ENCODE results near the gene CENPM. TPM values are rescaled to one million over a fixed set of nuclear protein-coding genes. Genes with fewer than 3 reads are reported as not detected.
A peak's percentile ranks its signal among the peaks of the same experiment; 100 is the strongest.

Gene CENPM
- total RNA-seq, 1 donor from 2014 or later: 9.8 TPM

DNA sequence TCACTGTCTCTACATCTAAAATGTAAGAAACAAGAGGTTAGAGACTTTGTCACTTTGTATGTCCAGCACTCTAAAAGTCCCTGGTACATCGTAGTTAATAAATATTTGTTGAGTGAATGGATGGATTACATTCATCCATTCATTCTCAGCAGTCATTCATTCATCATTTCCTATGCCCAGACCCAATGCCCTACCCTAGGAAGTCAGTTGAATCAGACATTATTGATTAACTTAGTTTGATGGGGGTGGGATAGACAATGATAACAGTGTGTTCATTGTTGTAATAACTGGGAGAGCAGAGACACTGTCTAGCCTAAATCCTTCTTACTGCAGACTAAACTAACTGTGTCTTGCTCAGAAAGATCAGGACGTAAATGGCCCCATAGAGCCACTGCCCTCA is 1.2 kb upstream of the CENPM start:
- Histone ChIP-seq H3K27me3 (ENCODE audit: control insufficient read depth, insufficient read depth, low read length) (no peaks in the 10 kb centered on the region), H3K4me3 (ENCODE audit: low read depth, low read length) (no peak overlapping the region), H3K36me3 (ENCODE audit: control insufficient read depth, insufficient read depth, low read length) (peaks cover 2% of the 10 kb centered on the region)
- TF ChIP-seq, protein P1, sequence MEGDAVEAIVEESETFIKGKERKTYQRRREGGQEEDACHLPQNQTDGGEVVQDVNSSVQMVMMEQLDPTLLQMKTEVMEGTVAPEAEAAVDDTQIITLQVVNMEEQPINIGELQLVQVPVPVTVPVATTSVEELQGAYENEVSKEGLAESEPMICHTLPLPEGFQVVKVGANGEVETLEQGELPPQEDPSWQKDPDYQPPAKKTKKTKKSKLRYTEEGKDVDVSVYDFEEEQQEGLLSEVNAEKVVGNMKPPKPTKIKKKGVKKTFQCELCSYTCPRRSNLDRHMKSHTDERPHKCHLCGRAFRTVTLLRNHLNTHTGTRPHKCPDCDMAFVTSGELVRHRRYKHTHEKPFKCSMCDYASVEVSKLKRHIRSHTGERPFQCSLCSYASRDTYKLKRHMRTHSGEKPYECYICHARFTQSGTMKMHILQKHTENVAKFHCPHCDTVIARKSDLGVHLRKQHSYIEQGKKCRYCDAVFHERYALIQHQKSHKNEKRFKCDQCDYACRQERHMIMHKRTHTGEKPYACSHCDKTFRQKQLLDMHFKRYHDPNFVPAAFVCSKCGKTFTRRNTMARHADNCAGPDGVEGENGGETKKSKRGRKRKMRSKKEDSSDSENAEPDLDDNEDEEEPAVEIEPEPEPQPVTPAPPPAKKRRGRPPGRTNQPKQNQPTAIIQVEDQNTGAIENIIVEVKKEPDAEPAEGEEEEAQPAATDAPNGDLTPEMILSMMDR (IDR thresholded peaks at IDR 0.05; ENCODE audit: insufficient read depth, low read length, poor library complexity, severe bottlenecking): no peak
- DNase-seq (ENCODE audit: low read depth): no peak

DNA sequence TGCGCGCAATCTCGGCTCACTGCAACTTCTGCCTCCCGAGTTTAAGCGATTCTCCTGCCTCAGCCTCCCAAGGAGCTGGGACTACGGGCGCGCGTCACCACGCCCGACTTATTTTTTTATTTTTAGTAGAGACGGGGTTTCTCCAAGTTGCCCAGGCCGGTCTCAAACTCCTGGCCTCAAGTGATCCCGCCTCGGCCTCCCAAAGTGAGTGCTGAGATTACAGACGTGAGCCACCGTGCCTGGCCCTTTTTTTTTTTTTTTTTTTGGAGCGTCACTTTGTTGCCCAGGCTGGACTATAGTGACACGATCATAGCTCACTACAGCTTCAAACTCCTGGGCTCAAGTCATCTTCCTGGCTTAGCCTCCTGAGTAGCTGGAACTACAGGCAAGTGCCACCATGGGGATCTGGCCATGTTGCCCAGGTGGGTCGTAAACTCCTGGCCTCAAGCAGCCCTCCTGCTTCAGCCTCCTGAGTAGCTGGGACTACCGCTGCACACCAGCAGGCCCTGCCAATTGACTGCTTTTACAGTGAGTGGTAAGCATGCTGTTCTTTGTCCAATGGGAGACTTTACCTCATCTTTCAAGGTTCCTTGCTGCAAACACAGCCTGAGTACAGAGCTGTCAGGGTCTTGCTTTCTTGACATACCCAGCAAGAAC is 600 bp upstream of the CENPM start:
- Histone ChIP-seq H3K27me3 (ENCODE audit: control insufficient read depth, insufficient read depth, low read length) (no peaks in the 10 kb centered on the region), H3K4me3 (ENCODE audit: low read depth, low read length) (peak overlapping the region; percentile 66), H3K36me3 (ENCODE audit: control insufficient read depth, insufficient read depth, low read length) (peaks cover 2% of the 10 kb centered on the region)
- no peak for DNase-seq (ENCODE audit: low read depth)
- TF ChIP-seq, protein P1 (IDR thresholded peaks at IDR 0.05; ENCODE audit: insufficient read depth, low read length, poor library complexity, severe bottlenecking): no peak

DNA sequence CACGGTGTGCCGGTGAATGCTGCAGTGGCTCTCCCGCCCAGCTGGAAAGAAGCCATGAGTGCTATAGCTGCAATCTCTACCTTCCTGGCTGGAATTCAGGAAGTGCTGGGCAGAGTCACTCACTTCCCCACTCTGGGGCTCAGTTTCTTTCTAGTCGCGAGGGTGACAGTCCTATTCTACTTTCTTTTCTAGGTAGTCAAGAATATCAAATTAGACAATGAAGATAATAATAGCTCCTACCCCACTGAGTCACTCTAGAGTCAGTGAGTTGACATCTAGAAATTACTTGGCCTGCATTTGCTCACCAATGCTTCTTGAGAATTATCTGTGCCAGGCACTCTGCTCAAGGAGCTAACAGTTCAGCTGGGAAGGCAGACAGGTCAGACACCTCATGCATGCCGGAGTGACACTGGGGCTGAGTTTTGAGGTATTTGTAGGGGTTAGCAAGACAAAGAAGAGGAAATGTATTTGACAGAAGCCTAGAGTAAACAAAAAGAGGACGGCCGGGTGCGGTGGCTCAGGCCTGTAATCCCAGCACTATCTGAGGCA is 3.2 kb downstream of the CENPM start:
- Histone ChIP-seq H3K4me3 (ENCODE audit: low read depth, low read length) (no peak overlapping the region), H3K27me3 (ENCODE audit: control insufficient read depth, insufficient read depth, low read length) (no peaks in the 10 kb centered on the region), H3K36me3 (ENCODE audit: control insufficient read depth, insufficient read depth, low read length) (peaks cover 2% of the 10 kb centered on the region)
- TF ChIP-seq, protein P1 (IDR thresholded peaks at IDR 0.05; ENCODE audit: insufficient read depth, low read length, poor library complexity, severe bottlenecking): no peak
- DNase-seq (ENCODE audit: low read depth): no peak

DNA sequence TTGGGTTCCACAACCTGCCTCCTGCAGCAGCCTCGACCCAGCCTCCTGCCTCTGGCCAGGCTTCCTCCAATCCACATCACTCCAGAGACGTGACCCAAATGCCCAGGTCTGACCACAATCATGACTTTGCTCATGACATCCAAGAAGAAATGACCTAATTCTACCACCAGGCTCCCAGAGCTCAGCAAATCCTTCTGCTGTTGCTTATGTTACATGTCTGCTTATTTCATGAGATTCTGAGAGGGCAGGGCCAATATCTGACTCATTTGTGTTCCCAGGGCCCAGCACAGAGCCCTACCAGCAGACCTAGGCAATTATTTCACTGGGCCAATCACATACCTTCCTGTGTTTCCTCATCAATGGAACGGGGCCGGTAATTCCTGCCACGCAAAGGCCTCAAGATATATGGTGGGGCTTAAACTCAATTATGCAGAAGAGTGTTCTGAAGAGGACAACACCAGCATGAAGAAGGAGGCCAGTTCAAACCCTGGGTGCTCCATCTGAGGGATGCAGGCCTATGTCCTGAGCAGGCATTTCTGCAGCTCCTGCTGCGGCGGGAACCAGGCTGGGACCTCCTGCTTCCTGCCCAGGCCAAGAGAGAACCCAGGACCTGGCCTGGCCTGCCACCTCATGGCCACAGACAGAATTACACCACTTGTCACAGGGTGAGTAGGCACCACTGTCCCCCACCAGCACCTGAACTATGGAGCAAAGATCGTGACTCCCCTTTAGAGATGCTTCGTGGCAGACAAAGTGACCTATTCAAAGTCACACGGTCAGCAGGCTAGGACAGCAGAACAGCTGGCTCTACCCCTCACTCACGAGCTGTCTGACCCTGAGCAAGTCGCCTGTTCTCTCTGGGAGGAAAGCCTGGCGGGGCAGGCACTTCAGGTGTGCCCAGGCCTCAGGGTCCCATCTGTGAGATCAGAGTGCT is 5.9 kb downstream of the CENPM start:
- no peak for DNase-seq (ENCODE audit: low read depth)
- TF ChIP-seq, protein P1 (IDR thresholded peaks at IDR 0.05; ENCODE audit: insufficient read depth, low read length, poor library complexity, severe bottlenecking): peak; percentile 84

DNA sequence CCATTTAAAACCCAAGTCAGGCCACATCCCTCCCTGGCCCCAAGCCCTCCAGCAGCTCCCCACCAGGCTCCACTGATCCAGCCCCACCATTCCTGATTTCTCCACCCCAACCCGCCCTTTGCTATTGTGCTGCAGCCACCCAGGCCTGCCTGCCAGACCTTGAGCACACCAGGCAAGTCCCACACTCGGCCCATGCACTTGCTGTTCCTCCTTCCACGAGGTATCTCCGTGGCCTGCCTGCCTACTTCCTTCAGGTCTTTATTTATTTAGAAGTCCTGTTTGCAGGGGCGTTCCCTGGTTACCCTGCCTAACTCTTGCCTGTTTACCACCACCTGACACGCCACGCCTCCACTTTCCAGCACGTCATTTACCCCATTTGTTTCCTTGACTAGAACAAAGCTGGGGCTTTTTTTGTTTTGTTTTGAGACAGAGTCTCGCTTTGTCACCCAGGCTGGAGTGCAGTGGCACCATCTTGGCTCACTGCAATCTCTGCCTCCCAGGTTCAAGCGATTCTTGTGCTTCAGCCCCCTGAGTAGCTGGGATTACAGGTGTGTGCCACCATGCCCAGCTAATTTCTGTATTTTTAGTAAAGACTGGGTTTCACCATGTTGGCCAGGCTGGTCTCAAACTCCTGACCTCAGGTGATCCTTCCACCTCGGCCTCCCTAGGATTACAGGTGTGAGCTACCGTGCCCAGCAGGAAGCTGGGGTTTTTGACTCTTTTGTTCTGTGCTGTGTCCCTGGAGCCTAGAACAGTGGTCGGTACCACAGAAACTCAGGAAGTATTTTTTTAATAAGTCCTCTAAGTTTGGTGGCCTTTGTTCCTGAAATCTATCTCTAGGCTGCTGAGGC is 6.7 kb downstream of the CENPM start:
- DNase-seq (ENCODE audit: low read depth): no peak
- no peak overlapping the region for H3K4me3 ChIP-seq (ENCODE audit: low read depth, low read length)
- peaks cover 2% of the 10 kb centered on the region for H3K36me3 ChIP-seq (ENCODE audit: control insufficient read depth, insufficient read depth, low read length)
- no peaks in the 10 kb centered on the region for H3K27me3 ChIP-seq (ENCODE audit: control insufficient read depth, insufficient read depth, low read length)
- TF ChIP-seq, protein P1 (IDR thresholded peaks at IDR 0.05; ENCODE audit: insufficient read depth, low read length, poor library complexity, severe bottlenecking): no peak

More for the DNA sequence above, 5.9 kb downstream of the CENPM start:
- Histone ChIP-seq H3K4me3 (ENCODE audit: low read depth, low read length) (no peak overlapping the region), H3K27me3 (ENCODE audit: control insufficient read depth, insufficient read depth, low read length) (no peaks in the 10 kb centered on the region), H3K36me3 (ENCODE audit: control insufficient read depth, insufficient read depth, low read length) (peaks cover 2% of the 10 kb centered on the region)
